Effector memory CD8-positive, alpha-beta T cell (primary cell): ENCODE data around the gene MOK.
"Not testable (repeated sequence)": the region's sequence is repeated elsewhere in the genome, so short reads cannot be mapped to it uniquely, and the experiment has no call there.

Experiments
- ATAC-seq: fragments of 150-1000 bp; cut with Tn5 transposase; replicated peaks from 2 replicates; pipeline ENCODE4 v1.10.0; 2021; ENCODE audit warnings: mild to moderate bottlenecking, moderate library complexity
- DNase-seq, 3 experiments: peaks; one replicate each; pipeline ENCODE4 v3.0.0; 2021
- H3K27ac Mint-ChIP-seq, 2 donors: one replicate each; pipeline ENCODE4 v1.8.0; 2022; ENCODE audit warnings: mild to moderate bottlenecking in 2 of 2, mixed read lengths in 2 of 2, moderate library complexity in 2 of 2
- H3K27me3 Mint-ChIP-seq, 2 donors: one replicate each; pipeline ENCODE4 v1.8.0; 2022; ENCODE audit warnings: mixed read lengths in 2 of 2
- H3K36me3 Mint-ChIP-seq: one replicate; pipeline ENCODE4 v1.8.0; 2022; ENCODE audit warnings: mild to moderate bottlenecking, moderate library complexity, mixed read lengths; ENCODE audit not compliant: insufficient read depth
- H3K4me1 Mint-ChIP-seq, 2 donors: one replicate each; pipeline ENCODE4 v1.8.0; 2022; ENCODE audit warnings: low read depth in 2 of 2, mixed read lengths in 2 of 2
- H3K4me3 Mint-ChIP-seq, 2 donors: one replicate each; pipeline ENCODE4 v1.8.0; 2022; ENCODE audit warnings: mild to moderate bottlenecking in 2 of 2, mixed read lengths in 2 of 2, moderate library complexity in 2 of 2
- H3K9me3 Mint-ChIP-seq, 2 donors: one replicate each; pipeline ENCODE4 v1.8.0; 2022; ENCODE audit warnings: mixed read lengths in 2 of 2

The MOK gene

DNA sequence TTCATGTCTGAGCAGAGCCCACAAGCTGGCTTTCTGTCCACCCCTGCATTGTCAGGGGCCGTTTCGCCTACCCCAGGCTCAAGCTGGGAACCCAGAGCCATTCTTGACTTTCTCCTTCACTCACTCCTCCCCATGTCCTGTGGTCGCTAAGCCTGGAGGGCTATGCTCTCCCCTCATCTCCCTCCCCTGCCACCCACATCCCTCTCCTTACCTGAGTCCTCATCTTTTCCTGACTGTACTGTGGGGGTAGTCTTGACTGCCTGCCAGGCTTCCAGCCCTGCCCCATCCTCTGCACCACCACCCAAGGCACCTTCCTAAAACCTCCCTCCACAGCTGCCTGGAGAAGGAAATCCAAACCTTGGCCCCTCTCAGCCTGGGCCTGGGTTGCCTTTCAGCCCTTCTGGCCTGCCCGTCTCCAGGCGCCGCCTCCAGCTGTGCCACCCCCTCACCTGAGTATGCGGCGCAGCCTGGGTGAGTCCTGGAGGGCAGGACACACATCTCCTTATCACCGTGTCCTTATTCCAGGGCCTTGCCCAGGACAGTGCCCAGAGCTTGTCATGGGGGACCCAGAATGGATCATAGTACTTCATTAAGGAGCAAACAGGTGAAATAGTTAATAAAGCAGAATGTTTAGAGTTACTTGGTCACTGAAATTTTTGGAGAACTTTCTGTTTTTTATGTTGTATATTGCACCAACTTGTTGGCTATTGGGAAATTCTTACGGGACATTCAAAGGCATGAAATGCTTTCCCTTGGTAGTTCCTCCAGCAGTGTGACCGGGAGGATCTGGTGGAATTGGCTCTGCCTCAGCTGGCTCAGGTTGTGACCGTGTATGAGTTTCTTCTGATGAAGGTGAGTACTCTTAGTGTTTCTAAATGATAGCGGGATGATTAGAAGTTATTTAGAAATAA lies 29.1 kb upstream of the MOK start:
- no peaks in the 10 kb centered on the region for H3K9me3 Mint-ChIP-seq
- H3K27me3 Mint-ChIP-seq: no peaks in the 10 kb centered on the region
- no peak for DNase-seq

DNA sequence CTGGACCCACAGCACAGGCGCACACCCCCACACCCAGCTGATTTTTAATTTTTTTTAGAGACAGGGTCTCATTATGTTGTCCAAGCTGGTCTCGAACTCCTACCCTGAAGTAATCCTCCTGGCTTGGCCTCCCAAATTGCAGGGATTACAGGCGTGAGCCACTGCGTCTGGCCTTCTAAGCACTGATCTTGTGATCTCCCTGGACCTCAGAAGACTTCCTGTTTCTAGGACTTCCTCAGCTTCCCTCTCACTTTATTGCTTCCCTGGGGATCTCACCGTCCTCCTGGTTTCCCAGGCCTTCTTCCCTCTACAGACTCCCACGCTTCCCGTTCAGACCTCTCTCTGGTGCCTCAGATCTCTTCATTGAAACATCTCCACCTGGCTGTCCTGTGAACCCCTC lies 28.4 kb upstream of the MOK start:
- no peaks in the 10 kb centered on the region for H3K9me3 Mint-ChIP-seq

More for the DNA sequence above, 29.1 kb upstream of the MOK start:
- Mint-ChIP-seq H3K36me3 (peaks cover 32% of the 10 kb centered on the region), H3K27ac (no peak overlapping the region), H3K4me3 (no peak overlapping the region), H3K4me1 (peaks cover 0 to 4% of the 10 kb centered on the region in 2 donors)
- ATAC-seq: no peak

DNA sequence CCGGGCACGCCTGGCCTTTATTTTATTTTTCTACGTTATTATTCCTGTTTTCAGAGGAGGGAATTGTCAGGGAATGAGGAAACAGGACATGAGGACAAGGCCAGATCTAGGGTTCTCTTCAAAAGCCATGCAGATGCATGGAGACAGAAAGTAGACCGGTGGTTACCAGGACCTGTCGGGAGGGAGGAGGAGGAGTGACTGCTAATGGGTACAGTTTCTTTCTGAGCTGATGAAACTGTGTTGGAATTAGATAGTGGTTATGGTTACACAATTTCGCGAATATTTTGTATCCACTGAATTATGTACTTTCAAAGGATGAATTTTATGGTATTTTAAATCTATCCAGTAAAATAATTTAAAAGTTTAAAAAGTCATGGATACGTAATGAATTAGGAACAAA lies 25.8 kb upstream of the MOK start:
- H3K36me3 Mint-ChIP-seq: peaks cover 24% of the 10 kb centered on the region
- ATAC-seq: no peak
- no peaks in the 10 kb centered on the region for H3K27me3 Mint-ChIP-seq
- H3K27ac Mint-ChIP-seq: peak overlapping the region in 1 of 2 donors; percentile 77
- H3K4me1 Mint-ChIP-seq: peaks cover 0 to 5% of the 10 kb centered on the region in 2 donors
- DNase-seq: no peak
- H3K9me3 Mint-ChIP-seq: no peaks in the 10 kb centered on the region
- no peak overlapping the region for H3K4me3 Mint-ChIP-seq

More for the DNA sequence above, 28.4 kb upstream of the MOK start:
- peaks cover 0 to 8% of the 10 kb centered on the region in 2 donors for H3K4me1 Mint-ChIP-seq
- H3K4me3 Mint-ChIP-seq: no peak overlapping the region
- peaks cover 29% of the 10 kb centered on the region for H3K36me3 Mint-ChIP-seq
- no peaks in the 10 kb centered on the region for H3K27me3 Mint-ChIP-seq
- DNase-seq: no peak
- no peak overlapping the region for H3K27ac Mint-ChIP-seq
- no peak for ATAC-seq

DNA sequence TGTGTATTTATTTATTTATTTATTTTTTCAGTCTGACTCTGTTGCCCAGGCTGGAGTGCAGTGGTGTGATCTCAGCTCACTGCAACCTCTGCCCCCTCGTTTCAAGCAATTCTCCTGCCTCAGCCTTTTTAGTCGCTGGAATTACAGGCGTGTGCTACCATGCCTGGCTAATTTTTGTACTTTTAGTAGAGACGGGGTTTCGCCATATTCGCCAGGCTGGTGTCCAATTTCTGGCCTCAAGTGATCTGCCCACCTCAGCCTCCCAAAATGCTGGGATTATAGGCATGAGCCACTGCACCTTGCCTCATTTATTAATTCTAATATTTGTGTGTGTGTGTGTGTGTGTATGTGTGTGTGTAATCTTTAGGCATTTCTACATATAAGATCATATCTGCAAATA lies 24.4 kb upstream of the MOK start:
- not testable (repeated sequence) for DNase-seq, H3K9me3 Mint-ChIP-seq, H3K4me1 Mint-ChIP-seq, H3K27me3 Mint-ChIP-seq, ATAC-seq, H3K4me3 Mint-ChIP-seq, H3K27ac Mint-ChIP-seq
- peaks cover 21% of the 10 kb centered on the region for H3K36me3 Mint-ChIP-seq

DNA sequence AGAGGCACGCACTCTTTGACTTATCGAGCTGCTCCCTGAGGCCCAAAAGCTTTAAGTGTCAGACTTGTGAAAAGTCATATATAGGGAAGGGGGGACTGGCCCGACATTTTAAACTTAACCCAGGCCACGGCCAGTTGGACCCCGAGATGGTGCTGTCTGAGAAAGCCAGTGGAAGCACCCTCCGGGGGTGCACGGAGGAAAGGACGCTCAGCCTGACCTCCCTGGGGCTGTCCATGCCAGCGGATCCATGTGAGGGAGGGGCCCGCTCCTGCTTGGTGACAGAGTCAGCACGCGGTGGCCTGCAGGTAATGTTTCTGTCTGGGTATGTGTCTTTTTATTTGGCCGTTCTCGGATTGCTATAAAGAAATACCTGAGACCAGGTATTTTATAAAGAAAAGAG lies 21.6 kb upstream of the MOK start:
- no peak for DNase-seq
- H3K27me3 Mint-ChIP-seq: no peaks in the 10 kb centered on the region
- no peak overlapping the region for H3K4me3 Mint-ChIP-seq
- H3K4me1 Mint-ChIP-seq: peaks cover under 1 to 5% of the 10 kb centered on the region in 2 donors
- no peak for ATAC-seq
- H3K27ac Mint-ChIP-seq: no peak overlapping the region
- peaks cover 13% of the 10 kb centered on the region for H3K36me3 Mint-ChIP-seq
- H3K9me3 Mint-ChIP-seq: no peaks in the 10 kb centered on the region

DNA sequence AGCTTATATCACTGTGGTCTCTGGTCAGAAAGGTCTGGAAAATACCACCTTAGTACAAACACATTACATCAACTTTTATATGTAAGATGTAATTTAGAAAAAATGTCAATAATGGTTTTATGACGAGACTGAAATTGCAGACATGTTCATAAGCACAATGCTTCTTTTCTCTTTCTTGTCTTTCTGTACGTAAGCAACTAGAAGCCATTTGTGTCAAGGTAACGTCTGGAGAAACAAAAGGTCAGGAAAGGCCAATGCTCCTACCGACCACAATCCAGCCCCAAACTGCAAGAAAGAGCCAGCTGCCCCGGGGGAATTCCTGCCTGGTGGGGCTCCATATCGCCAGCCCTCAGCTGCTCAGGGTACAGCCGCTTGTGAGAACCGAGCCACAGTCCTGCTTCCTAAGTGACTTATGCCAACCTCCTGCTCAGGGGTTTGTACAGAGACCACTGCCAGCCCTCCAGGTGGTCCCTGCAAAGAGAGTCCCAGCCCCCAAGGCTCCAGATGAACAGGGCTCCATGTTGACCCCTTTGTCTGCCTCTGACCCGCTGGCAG lies 20.9 kb upstream of the MOK start:
- Mint-ChIP-seq H3K27me3 (no peaks in the 10 kb centered on the region), H3K4me1 (peaks cover 1 to 5% of the 10 kb centered on the region in 2 donors), H3K27ac (peak overlapping the region in 1 of 2 donors; percentile 54), H3K36me3 (peaks cover 12% of the 10 kb centered on the region), H3K4me3 (no peak overlapping the region), H3K9me3 (no peaks in the 10 kb centered on the region)
- ATAC-seq: no peak
- no peak for DNase-seq

DNA sequence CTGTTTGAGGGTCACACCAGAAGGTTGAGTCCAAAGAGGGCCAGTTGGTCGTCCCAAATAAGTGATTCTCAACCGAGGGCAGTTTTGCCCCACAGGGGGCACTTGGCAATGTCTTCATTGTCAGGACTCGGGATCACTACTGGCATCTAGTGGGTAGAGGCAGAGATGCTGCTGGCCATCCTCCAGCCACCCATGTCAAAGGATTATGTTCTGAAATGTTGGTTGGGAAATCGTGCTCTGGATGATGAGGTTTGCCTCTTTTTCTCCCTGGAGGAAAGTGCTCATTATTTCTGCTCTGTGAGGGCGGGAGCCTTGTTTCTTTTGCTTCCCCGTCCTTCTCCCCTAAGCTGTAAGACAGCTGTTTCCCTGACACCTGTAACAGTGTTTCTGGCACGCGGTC lies 18.1 kb upstream of the MOK start:
- Mint-ChIP-seq H3K4me1 (peaks cover 14% of the 10 kb centered on the region in 2 donors), H3K4me3 (no peak overlapping the region), H3K36me3 (peaks cover 27% of the 10 kb centered on the region), H3K9me3 (no peaks in the 10 kb centered on the region), H3K27ac (no peak overlapping the region), H3K27me3 (no peaks in the 10 kb centered on the region)
- ATAC-seq (no peak), DNase-seq (no peak)

DNA sequence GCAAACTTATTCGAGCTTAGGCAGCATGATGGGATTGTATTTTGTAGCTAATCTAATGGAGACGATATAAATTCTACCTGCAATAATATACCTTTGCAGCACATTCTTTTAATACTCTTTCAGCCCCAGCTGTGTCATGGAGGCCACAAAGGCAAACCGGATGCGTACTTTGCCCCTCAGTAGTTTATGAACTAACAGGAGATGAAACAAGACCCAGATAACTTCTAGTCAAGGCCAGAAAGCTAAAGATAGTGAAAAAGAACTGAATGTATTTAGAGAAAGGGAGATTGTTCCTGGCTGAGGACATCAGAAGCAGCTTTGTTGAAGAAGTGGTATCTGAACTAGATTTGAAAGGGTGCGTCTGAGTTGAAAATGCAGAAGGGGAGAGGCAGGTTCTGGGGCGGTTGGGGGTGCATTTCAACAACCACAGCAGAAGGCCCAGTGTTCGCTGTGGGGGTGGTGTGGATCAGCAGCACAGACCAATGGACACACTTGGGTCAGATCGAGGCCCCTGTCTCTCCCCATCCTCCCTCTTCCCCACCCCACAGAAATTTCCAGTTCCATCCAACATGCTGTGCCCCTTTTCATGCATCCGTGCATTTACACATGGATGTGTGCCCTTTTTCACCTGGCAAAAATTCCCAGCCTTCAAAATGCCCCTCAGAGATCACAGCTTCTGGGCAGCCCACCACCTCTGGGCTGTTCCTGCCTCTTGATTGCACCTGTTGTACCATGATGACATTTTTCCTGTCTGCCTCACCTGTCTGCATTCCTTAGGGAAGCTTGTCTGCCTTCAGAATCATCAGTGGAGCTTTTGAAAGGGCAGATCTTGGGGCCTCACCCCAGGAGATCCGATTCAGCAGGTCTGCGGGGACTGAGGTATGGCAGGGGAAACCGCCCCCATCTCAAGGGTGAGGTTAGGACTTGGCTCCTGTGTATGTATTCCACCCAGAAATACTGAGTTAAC lies 16.8 kb upstream of the MOK start:
- ATAC-seq: no peak
- Mint-ChIP-seq H3K9me3 (peaks cover 0 to 4% of the 10 kb centered on the region in 2 donors), H3K27me3 (no peaks in the 10 kb centered on the region), H3K36me3 (peaks cover 39% of the 10 kb centered on the region), H3K4me3 (no peak overlapping the region), H3K4me1 (peaks cover 23 to 26% of the 10 kb centered on the region in 2 donors), H3K27ac (peak overlapping the region; percentile 33 to 100)
- DNase-seq: no peak

DNA sequence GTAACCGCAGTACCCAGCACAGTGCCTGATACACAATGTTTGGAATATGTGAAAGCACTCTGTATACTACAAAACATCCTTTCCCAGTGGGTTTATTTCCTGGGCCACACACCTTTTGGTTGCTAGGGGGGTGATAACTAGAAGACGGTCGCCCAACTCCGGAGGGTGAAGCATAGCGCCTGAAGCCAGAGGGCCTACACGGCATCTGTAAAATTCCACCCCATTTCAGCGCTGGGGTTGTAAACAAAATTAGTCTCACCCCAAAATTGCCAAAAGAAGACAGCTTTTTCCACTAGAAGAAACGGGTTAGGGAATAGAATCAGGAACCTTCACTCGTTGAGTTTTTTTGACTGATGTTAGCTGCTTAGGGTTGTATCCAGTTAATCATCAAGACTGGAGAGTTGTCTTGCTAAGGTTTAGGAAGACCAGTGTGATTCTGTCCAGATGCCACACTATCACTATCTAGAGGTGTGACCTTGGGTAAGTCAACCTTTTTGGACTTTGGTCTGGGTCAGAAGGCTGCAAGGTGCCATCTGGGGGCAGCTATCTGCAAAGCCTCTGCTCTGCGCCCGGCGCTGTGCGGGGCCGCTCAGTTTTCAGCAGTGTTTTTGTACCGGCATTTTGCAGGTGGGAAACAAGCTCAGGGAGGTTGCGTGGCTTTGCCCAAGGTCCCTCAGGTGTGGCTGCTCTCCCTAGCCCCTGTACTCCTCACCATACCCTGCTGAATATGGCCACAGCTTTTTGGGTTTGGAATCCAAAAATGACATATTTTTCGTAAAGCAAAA lies 15.9 kb upstream of the MOK start:
- ATAC-seq: no peak
- Mint-ChIP-seq H3K4me3 (peak overlapping the region; percentile 94 to 97), H3K27ac (peak overlapping the region; percentile 100), H3K27me3 (no peaks in the 10 kb centered on the region), H3K4me1 (peaks cover 25 to 30% of the 10 kb centered on the region in 2 donors), H3K9me3 (peaks cover 0 to 4% of the 10 kb centered on the region in 2 donors), H3K36me3 (peaks cover 41% of the 10 kb centered on the region)
- no peak for DNase-seq

DNA sequence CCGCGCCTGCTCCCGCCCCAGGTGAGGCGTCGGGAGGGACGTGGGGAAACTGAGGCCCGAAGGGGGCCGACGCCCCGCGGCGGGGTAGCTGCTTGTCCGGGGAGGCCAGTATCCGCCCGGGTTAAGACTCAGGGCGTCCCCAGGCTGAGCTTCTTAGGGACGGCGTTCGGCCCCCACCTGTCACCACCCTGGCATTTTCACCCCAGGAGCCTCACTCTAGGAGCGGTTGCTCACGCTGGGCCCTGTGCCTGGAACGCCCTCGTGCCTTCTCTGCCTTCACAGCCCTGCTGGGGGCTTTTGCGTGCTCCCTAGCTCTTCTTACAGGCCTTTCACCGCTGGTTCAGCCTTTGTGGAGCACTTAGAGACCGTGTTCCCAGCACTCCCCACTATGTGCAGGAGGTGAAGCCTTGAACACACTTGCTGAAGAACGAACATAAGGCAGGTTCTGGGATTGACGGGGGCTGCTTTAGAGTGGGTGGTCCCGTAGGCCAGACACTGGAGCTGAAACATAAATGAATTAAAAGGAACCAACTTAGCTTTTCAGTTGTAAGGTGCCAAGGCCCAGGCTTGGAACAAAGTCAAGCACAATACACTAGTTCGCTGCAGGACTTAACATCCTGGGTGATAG lies 15.2 kb upstream of the MOK start:
- peaks cover 0 to 4% of the 10 kb centered on the region in 2 donors for H3K9me3 Mint-ChIP-seq
- H3K36me3 Mint-ChIP-seq: peaks cover 41% of the 10 kb centered on the region
- DNase-seq: peak; percentile 32 to 46 (median 36)
- H3K27ac Mint-ChIP-seq: peak overlapping the region; percentile 100
- peaks cover 26 to 30% of the 10 kb centered on the region in 2 donors for H3K4me1 Mint-ChIP-seq
- ATAC-seq: peak; percentile 43
- no peaks in the 10 kb centered on the region for H3K27me3 Mint-ChIP-seq
- peak overlapping the region; percentile 94 to 97 for H3K4me3 Mint-ChIP-seq

DNA sequence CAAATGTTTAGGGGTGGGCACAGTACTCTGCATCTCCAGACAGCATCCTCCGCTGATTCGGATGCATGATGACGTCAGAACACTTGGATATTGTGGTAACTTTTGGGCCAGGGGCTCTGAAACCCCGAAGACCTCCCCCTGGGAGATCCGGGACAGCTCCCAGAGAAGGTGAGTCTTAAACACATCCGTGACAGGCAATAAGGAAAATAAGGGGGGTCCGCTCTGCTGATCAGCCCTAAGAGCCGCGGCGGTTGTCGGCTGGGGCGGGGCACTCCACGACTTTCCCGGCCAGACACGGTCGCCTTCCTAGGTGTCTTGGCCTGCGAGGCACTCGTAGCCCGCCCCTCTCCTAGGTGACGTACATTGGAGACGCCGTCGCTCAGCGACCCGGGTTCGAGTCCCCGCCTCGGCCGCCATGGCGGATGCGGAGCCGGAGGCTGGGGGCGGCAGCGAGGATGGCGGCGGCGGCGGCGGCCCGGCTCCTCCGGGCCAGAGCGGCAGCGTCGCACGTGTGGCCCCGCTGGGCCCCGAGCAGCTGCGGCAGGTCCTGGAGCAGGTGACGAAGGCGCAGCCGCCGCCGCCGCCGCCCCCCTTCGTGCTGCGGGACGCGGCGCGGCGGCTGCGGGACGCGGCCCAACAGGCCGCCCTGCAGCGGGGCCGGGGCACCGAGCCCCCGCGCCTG lies 14.5 kb upstream of the MOK start, which contains the start of gene ZNF839:
TSS of gene ZNF839 (plus strand) at position 396 of the 682 bp plus-strand sequence. CDS start at position 416, 20 bp downstream.
- ATAC-seq (peak; percentile 73), DNase-seq (peak; percentile 94 to 96 (median 94))
- H3K4me1 Mint-ChIP-seq: peaks cover 31 to 36% of the 10 kb centered on the region in 2 donors
- H3K9me3 Mint-ChIP-seq: peaks cover 0 to 4% of the 10 kb centered on the region in 2 donors
- peak within 1 kb of the TSS; percentile 100 for H3K27ac Mint-ChIP-seq
- no peaks in the 10 kb centered on the region for H3K27me3 Mint-ChIP-seq
- peaks cover 42% of the 10 kb centered on the region for H3K36me3 Mint-ChIP-seq
- H3K4me3 Mint-ChIP-seq: peak within 1 kb of the TSS; percentile 94 to 97
